Nephron (organoid): ENCODE data around the gene PNMA8A.
A peak's percentile ranks its signal among the peaks of the same experiment; 100 is the strongest.
"Not testable (repeated sequence)": the region's sequence is repeated elsewhere in the genome, so short reads cannot be mapped to it uniquely, and the experiment has no call there.

Experiments used
- H3K27ac Mint-ChIP-seq, 3 experiments: 2 replicates each; pipeline ENCODE4 v1.8.0; 2020; ENCODE audit warnings: mixed read lengths in 3 of 3, mild to moderate bottlenecking in 2 of 3, moderate library complexity in 1 of 3
- H3K27me3 Mint-ChIP-seq: 2 replicates; pipeline ENCODE4 v1.8.0; 2021; ENCODE audit warnings: low read depth, mild to moderate bottlenecking, moderate library complexity, mixed read lengths
- H3K36me3 Mint-ChIP-seq: 2 replicates; pipeline ENCODE4 v1.8.0; 2020; ENCODE audit warnings: low read depth, mixed read lengths
- H3K4me1 Mint-ChIP-seq: 2 replicates; pipeline ENCODE4 v1.8.0; 2020; ENCODE audit warnings: mixed read lengths
- H3K4me3 Mint-ChIP-seq, 3 experiments: 2 replicates each; pipeline ENCODE4 v1.8.0; 2020; ENCODE audit warnings: mild to moderate bottlenecking in 3 of 3, mixed read lengths in 3 of 3, moderate library complexity in 2 of 3
- H3K9me3 Mint-ChIP-seq: 2 replicates; pipeline ENCODE4 v1.8.0; 2020; ENCODE audit warnings: mixed read lengths
- CTCF ChIP-seq, 3 experiments: fragments of 200-600 bp; sonication (generic); IDR thresholded peaks; one replicate each; pipeline ENCODE4 v1.5.0; 2021; ENCODE audit warnings: antibody characterized with exemption in 3 of 3; ENCODE audit not compliant: unreplicated experiment in 3 of 3

PNMA8A gene

DNA sequence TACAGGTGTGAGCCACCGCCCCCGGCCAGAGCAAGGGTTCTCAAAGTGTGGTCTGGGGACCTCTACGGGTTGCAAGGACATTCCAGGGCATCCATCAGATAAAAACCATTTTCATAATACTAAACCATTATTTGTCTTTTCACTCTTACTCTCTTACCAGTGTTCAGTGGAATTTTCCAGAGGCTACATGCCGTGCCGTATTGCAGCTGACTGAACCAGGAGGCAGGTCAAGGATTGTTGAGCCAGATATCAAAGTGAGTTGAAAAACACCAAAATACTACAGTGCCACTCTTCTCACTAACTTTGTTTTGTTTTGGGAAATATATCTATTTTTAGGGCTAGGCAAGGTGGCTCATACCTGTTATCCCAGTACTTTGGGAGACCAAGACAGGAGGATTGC, 31.5 kb upstream of the PNMA8A start:
- H3K36me3 Mint-ChIP-seq, result no peaks in the 10 kb centered on the region
- no peak overlapping the region for H3K4me3 Mint-ChIP-seq
- no peaks in the 10 kb centered on the region for H3K9me3 Mint-ChIP-seq
- H3K4me1 Mint-ChIP-seq, result peaks cover 6% of the 10 kb centered on the region
- H3K27me3 Mint-ChIP-seq, result peaks cover 4% of the 10 kb centered on the region
- H3K27ac Mint-ChIP-seq, result no peak overlapping the region
- TF ChIP-seq CTCF (IDR thresholded peaks at IDR 0.05; ENCODE audit: unreplicated experiment in 3 of 3), result no peak

DNA sequence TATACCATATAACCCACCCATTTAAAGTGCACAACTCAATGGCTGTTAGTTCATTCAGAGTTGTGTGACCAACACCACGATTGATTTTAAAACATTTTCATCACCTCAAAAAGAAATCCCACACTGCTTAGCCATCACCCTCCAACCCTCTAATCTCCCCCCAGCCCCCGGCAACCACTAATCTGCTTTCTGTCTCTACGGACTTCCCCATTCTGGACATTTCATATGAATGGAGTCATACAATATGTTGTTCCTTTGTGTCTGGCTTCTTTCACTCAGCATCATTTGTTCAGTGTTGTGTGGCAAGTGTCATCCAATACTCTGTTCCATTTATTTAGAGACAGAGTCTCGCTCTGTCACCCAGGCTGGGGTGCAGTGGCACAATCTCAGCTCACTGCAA, 28.3 kb upstream of the PNMA8A start:
- TF ChIP-seq CTCF (IDR thresholded peaks at IDR 0.05; ENCODE audit: unreplicated experiment in 3 of 3), result no peak
- H3K9me3 Mint-ChIP-seq, result no peaks in the 10 kb centered on the region
- H3K27ac Mint-ChIP-seq, result no peak overlapping the region
- H3K36me3 Mint-ChIP-seq, result no peaks in the 10 kb centered on the region
- H3K4me3 Mint-ChIP-seq, result no peak overlapping the region
- peaks cover 6% of the 10 kb centered on the region for H3K4me1 Mint-ChIP-seq
- peaks cover 10% of the 10 kb centered on the region for H3K27me3 Mint-ChIP-seq

- Mint-ChIP-seq H3K27ac (peak overlapping the region in 1 of 3 experiments; percentile 12), H3K4me1 (peaks cover 6% of the 10 kb centered on the region), H3K36me3 (no peaks in the 10 kb centered on the region), H3K4me3 (peak overlapping the region in 2 of 3 experiments; percentile 7 to 34), H3K9me3 (no peaks in the 10 kb centered on the region), H3K27me3 (peaks cover 12% of the 10 kb centered on the region)
- no peak for TF ChIP-seq CTCF (IDR thresholded peaks at IDR 0.05; ENCODE audit: unreplicated experiment in 3 of 3)
Observed at GRCh38 chr19:46497773-46498172, 26.4 kb upstream of the PNMA8A start.

DNA sequence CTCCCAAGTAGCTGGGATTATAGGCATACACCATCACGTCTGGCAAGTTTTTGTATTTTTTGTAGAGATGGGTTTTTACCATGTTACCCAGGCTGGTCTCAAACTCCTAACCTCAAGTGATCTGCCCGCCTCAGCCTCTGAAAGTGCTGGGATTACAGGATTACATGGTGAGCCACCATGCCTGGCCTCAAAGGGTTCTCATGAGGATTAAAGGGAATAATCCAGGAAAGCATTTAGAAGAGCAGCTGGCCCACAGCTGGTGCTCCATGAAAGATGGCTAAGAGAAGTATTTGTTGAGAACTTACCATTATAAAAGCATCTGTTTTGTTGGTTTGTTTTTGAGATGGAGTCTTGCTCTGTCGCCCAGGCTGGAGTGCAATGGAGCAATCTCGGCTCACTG, 25.5 kb upstream of the PNMA8A start:
- H3K9me3 Mint-ChIP-seq, H3K4me1 Mint-ChIP-seq, H3K36me3 Mint-ChIP-seq, H3K27ac Mint-ChIP-seq: not testable (repeated sequence)
- Mint-ChIP-seq H3K27me3 (peaks cover 12% of the 10 kb centered on the region), H3K4me3 (peak overlapping the region; percentile 8 to 47 (median 24))

- Mint-ChIP-seq H3K27ac (peak overlapping the region in 2 of 3 experiments; percentile 72 to 76), H3K9me3 (no peaks in the 10 kb centered on the region), H3K4me3 (peak overlapping the region; percentile 70 to 76 (median 73)), H3K27me3 (peaks cover 14% of the 10 kb centered on the region), H3K36me3 (no peaks in the 10 kb centered on the region), H3K4me1 (peaks cover 9% of the 10 kb centered on the region)
- no peak for TF ChIP-seq CTCF (IDR thresholded peaks at IDR 0.05; ENCODE audit: unreplicated experiment in 3 of 3)
Observed at GRCh38 chr19:46496304-46496703, 24.9 kb upstream of the PNMA8A start.

GRCh38 chr19:46495786-46496099, 24.4 kb upstream of the PNMA8A start, which contains the start of gene PNMA8B:
TSS of gene PNMA8B (minus strand) at chr19:46495867. CDS start at chr19:46495465, 402 bp downstream.
- TF ChIP-seq CTCF (IDR thresholded peaks at IDR 0.05; ENCODE audit: unreplicated experiment in 3 of 3), result no peak
- Mint-ChIP-seq H3K9me3 (no peaks in the 10 kb centered on the region), H3K4me3 (peak within 1 kb of the TSS; percentile 72 to 76 (median 73)), H3K36me3 (no peaks in the 10 kb centered on the region), H3K27ac (peak within 1 kb of the TSS in 2 of 3 experiments; percentile 72 to 76), H3K27me3 (peaks cover 20% of the 10 kb centered on the region), H3K4me1 (peaks cover 9% of the 10 kb centered on the region)
